ENCODE measurements around the gene CYSTM1.

Gene CYSTM1

DNA sequence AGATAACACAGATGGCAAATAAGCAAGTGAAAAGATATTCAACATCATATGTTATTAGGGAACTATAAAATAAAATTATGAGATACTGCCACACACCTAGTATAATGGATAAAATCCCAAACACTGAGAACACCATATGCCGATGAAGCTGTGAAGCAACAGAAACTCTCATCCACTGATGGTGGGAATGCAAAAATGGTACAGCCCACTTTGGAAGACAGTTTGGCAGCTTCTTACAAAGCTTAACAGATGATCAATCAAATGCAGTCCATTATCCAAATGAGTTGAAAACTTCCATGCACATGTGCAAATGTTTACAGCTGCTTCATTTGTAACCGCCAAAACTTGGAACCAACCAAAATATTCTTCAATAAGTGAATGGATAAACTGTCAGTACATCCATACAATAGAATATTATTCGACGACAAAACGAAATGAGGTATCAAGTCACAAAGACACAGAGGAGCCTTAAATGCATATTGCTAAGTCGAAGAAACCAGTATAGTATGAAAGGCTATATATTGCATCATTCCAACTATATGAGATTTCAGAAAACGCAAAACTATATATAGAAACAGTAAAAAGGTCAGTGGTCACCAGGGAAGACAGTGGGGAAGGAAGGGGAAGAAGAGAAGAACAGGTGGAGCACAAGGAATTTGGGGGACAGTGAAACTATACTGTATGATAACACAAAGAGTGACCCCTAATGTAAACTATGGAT is 113.0 kb downstream of the CYSTM1 start:
- no peak for DNase-seq (ENCODE audit: low spot score)
- no peak overlapping the region for H3K27ac ChIP-seq
- CTCF ChIA-PET, result interaction anchor here (0.6 kb wide), 2 partner anchors 31 to 237 kb away, joined by 3 to 5 read pairs; no protein-coding TSS in a partner anchor
- POLR2A ChIA-PET (ENCODE audit: low non-redundant PET), result no interaction called here
- TF ChIP-seq, protein P1, sequence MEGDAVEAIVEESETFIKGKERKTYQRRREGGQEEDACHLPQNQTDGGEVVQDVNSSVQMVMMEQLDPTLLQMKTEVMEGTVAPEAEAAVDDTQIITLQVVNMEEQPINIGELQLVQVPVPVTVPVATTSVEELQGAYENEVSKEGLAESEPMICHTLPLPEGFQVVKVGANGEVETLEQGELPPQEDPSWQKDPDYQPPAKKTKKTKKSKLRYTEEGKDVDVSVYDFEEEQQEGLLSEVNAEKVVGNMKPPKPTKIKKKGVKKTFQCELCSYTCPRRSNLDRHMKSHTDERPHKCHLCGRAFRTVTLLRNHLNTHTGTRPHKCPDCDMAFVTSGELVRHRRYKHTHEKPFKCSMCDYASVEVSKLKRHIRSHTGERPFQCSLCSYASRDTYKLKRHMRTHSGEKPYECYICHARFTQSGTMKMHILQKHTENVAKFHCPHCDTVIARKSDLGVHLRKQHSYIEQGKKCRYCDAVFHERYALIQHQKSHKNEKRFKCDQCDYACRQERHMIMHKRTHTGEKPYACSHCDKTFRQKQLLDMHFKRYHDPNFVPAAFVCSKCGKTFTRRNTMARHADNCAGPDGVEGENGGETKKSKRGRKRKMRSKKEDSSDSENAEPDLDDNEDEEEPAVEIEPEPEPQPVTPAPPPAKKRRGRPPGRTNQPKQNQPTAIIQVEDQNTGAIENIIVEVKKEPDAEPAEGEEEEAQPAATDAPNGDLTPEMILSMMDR (conservative IDR thresholded peaks at IDR 0.05; ENCODE audit: low read depth), result no peak

- ChIA-PET CTCF (interaction anchor here (0.6 kb wide), 1 partner anchor 410 kb away, joined by 3 read pairs; no protein-coding TSS in a partner anchor), POLR2A (ENCODE audit: low non-redundant PET) (no interaction called here)
- H3K27ac ChIP-seq, result no peak overlapping the region
- DNase-seq (ENCODE audit: low spot score), result no peak
- TF ChIP-seq, protein P1 (conservative IDR thresholded peaks at IDR 0.05; ENCODE audit: low read depth), result no peak
These were observed 117.4 kb downstream of the CYSTM1 start for GRCh38 chr5:140292212-140293036.
